Measurements from ENCODE around the gene MSH5.
A peak's percentile ranks its signal among the peaks of the same experiment; 100 is the strongest.
"Not testable (repeated sequence)": the region's sequence is repeated elsewhere in the genome, so short reads cannot be mapped to it uniquely, and the experiment has no call there.

MSH5 gene

DNA sequence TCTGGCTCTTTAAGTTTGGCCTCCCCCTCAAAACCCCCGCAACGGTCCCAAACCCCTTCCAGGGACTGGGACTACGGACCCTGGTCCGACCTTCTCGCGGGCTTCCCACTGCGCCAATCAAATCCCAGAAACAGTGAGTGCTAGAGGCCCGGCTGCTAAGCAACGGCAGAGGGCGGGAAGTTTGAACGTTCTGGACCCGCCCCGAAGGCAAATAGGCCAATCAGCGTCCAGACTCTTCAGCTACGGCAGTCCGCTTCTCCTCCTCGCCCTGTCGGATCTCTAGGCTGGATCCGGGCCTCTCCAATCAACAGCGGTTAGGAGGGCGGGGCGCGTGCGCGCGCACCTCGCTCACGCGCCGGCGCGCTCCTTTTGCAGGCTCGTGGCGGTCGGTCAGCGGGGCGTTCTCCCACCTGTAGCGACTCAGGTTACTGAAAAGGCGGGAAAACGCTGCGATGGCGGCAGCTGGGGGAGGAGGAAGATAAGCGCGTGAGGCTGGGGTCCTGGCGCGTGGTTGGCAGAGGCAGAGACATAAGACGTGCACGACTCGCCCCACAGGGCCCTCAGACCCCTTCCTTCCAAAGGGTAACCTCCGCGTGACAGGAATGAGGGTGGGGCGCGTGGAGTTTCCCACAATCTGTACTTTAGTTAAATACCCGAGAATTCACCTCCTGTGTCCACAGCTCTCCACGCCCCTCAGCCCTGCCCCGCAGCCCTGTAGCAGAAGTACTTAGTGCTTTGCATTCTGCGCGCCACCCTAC, at the start of gene MSH5:
MSH5 (plus strand) TSS at position 367 of the 758 bp plus-strand sequence. CDS start 462 bp downstream, outside the sequence.
- DNase-seq = peak; percentile 98

DNA sequence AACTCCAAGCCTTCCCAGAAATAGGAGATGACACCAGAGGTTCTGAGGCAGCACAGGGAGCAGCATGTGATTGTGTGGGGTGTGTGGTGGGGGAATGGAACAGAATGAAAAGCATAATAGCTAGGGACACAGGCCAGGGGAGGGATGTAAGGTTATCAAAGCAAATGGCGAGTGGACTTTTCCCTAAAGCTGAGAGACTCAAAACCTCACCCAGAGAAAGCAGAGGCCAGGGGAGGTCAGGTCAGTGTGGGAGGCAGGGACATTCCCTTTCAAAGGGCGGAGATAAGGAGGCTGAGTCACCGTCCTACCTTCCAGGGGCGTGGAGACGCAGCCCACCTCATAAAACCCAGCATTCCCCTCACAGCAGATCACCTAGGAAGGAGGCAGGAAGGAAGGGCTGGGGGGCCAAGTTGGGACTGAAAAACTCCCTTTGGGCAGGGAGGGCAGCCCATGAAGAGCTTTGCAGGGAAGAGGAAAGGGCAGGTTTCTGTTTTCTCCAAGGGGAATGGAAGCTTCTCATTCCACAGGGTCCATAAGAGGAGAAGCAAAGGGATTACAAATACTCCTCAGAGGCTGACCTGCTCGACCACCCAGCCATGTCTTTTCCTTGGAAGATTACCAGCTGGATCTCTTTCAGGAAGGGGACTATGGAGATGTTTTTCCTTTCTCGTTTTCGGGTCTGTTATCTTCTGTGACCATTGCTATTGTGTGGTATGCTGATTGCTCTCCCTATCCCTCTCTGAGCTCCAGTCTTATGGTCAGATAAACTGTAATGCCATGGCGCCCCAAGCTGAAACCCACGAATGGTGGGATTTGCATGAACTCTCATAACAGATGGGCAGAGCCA, 49.4 kb upstream of the MSH5 start:
- DNase-seq = no peak

DNA sequence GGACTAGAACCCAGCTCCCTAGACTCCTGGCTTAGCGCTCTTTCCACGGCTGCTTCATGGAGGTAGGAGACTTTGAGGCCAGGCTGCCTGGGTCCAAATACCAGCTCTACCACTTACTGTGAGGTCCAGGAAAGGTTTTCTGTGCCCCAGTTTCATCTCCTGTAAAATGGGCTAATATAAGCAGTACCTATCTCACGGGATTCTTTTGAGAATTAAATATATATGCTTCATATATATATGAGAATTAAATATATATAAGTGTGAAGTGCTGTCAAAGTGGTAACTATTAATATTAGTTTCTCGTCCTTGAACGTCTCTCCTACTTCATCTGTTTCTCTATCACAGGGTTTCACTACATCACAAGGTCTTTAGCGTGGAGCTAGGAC, 48.7 kb upstream of the MSH5 start:
- no peak for DNase-seq

DNA sequence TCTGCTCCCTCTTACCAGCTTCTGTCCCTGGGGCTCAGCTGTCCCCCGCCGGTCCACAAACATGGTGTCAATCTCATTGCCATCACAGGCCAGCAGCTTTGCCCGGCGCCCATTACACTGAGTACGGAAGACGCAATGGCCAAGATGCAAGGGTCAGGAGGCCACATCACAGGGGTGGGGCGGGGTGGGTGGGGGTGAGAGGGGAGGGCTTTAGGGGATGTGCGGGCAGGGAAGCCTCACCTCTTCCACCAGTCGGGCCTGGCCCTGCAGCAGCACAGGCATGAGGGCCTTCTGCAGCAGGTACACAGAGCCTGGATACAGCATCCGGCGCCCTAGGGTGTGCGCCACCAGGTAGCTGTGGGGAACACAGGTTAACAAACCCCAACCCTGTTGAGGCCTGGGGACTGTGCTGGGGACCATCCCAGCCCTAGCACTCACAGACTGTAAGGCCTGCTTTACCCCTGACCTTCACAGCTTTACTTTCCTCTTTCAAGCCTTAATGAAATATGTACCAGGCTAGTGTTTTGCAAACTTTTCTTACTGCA, 48.2 kb upstream of the MSH5 start:
- no peak for DNase-seq

DNA sequence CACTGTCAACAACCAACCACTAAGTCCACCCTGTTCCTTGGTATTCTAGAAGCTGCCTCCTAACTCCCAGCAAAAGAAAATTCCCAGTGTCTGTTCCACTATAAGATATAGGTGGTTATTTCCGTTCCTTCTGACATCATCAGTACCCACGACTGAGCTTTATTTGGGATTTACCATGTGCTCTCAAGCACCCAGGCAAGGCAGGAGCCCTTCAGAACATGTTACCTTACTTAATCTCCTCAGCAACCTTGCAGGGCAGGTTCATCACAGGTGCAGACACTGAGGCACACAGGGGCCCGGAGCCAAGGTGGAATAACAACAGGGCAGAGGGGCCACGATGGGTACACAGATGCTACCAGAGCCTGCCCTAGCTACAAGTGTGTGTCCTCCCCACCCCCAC, 47.5 kb upstream of the MSH5 start:
- DNase-seq = no peak

DNA sequence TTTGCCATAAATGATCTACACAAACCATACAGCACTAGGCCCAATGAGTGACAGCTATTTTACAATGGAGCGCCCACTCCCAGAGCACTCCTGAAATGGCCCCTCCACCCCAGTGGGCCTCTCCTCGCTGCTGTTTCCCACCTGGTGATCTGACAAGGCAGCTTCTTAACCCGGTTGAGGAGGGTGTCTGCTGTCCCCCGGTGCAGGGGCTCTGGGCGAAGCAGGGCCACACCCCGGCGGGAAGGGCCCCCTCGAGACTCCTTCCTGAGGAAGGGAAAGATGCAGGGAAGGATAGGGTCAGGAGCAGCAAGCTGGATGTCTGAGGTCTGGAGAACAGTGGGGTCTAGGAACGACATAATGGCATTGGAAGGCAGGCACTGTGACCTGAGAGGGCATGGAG, 46.9 kb upstream of the MSH5 start:
- no peak for DNase-seq

DNA sequence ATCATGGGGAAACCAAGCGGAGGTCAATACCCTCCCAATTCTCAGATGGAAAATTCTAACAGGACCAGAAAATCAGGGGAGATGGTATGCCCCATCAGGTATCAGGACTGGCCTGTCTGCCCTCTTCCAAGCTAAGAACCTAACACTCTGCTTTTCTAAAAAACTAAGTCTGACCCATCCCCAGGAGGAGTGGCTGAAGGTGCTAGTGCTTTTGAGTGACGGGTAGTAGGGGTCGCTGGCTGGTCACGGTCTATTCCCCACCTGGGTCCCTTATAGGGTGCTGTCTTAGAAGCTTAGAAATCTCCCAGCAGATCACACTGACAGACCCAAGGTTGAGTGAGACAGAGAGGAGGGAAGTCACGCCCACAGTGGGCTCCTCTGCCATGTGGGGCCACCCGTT, 46.3 kb upstream of the MSH5 start:
- no peak for DNase-seq

DNA sequence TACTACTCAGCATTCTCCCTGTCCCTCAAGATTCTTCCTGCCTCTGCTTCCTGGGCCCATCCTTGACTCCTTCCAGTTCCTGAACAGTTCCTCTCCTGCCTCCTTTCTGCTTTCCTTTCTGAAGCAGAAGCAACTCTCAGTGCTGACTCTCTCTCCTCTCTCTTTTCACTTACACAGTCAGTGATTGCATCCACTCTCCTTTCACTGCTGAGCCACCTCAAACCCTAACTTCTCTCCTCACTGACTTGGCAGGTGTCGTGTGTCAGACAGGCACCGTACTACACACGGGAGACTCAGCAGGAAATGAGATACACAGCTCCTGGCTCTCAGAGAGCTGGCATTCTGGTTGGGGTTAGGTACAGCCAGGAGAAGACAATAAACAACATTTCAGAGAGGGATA, 42.2 kb upstream of the MSH5 start:
- DNase-seq = no peak

DNA sequence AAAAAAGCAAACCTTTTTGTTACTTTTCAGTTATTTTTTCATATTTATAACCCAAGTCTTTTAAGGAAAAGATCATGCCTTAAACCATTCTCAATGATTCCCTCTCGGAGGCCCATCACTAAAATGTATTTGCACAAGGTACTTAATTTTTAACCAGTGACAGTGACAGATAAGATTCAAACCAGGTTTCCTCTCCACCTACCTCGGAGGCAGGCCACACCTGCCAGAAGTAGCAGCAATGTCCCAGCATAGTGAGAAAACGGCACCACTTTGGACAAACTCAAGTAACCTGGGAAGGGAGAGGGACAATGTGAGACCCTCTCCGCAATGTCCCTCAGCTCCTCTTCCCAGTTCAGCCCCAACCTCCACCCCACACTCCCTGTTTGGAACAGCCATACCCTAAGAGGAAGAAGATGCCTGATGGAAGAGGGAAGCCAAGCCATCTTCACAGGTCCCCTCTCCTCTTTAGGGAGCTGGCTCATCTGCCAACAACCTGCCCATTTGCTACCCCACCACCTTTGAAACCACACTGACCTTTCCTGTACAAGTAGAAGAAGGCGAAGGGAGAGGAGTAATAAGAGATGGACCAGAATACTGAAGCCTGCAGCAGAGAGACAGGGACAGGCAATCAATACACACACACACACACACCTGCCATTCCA, 38.9 kb upstream of the MSH5 start:
- DNase-seq = no peak

DNA sequence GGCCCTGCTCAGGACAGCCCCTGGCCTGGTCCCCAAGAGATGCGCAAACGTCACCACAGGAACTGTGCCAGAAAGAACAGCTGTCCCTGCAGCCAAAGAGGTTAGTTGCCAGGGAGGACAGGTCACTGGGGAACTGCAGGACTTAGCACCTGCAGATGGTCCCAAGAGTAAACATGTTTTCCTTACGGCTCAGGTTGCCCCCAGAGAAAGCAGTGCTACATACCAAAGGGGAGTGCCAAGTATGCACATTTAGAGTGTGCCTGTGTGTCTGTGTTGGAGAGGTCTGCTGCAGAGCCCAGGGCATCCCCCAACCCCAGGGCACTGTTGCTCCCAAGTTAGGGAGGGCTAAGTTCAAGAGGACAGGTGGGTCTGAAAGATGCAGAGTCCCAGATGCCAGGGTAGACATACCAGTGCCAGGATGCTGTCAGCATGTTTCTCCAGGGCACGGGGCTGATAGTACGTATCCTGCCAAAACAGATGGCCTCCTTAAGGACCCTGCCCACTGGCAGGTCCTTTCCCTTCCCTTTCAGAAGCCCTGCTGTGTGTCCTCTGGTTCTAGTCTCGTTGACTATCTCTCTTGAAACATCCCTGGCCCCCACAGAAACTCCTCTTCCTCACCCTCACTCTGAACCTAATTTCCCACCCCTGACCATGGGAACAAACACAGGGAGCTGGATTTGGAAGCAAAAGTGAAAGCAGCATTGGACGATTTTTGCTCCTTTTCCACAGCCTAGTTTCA, 38.0 kb upstream of the MSH5 start:
- no peak for DNase-seq

DNA sequence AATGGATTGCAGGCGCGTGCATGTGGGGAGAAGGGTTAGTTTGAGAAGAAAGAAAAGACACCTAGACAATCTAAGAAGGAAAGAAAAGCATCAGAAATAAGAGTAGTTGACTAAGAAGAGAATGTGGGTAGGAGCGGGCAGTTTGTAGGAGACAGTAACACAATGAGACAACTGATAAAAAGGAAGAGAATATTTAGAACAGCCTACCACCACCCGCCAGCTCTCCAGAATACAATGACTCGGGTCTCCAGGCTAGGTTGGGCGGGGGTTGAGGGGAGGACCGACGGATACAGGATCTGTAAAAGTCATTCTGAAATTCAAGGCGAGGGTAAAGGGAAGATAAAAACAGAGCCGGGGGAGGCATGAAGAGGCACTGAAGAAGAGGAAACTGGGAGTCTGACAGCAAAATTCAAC, 37.4 kb upstream of the MSH5 start:
- DNase-seq = no peak

DNA sequence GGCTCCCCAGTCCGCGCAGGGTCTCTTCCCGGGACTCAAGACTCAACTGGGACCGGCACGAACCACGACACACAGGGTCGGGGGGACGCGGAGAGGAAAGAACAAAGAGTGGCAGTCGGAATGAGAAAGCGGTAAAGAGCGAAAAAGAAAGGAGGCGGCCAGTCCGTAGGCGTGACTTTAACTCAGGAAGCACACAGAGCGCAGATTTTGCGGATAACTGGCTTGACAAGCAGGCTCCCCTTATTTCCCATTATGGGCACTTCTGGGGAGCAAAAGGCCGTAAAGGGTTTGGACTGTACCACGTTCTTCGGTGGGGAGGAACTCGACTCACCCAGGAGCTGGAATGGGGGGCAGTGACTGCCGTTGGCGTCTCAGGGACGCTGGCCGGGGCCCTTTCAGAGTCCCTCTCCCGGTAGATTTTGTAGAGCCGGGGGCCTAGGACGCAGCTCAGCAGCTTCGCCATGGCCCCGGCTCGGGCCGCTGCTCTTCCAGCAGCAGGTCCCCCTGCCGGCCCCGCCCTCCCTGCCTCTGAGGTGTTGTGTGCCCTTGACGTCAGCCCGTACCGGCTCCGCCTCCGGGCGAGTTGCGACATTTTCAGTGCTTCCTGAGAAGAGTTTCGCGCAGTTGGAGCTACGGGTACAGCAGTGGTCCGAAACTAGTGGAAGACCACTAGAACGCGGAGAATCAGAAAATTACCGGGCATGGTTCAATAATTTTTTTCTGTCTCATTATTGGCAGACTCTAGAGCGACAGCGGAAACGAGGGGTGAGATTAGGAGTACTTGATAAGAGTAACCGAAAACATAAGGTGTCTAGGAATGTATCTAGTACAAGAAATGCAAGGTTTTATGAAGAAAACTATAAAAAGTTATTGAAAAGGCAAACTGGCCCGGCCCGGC, 36.7 kb upstream of the MSH5 start, which contains the start of gene ABHD16A:
ABHD16A (minus strand) TSS at position 506 of the 898 bp plus-strand sequence; CDS start at position 463, 43 bp downstream.
- DNase-seq = peak; percentile 98

DNA sequence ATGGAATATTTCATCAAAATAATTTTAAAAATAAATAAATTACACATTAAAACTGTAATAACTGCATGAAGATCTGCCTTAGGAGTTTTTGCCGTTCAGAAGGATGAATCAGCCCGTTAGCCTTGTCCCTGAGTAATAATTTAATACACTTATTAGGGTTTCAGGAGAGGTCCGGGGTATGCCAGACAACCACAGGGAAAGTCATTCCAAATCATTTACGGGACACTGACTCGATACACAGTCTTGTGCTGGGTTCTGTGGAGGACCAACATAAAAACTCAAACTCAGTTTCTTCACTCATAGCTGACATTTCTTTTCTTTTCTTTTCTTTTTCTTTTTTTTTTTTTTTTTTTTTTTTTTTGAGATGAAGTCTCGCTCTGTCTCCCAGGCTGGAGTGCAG, 33.9 kb upstream of the MSH5 start:
- no peak for DNase-seq

DNA sequence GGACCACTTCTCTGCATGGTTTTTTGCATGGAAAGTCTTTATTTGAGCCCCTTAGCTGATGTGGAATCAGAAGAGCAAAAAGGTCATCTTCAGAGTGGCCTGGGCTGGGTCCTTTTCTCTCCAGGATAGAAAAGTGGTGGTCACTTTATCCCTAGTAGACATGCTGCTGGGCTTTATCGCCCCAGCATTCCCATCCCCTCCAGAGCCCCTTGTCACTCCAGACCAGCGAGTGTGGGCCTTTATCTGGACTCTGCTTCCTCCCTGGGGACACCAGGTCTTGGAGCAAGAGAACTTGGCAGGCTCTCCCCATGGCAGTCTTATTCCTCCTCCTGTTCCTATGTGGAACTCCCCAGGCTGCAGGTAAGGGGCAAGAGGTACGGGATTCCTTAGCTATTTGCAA, 33.2 kb upstream of the MSH5 start, which contains the start of gene LY6G6F:
LY6G6F (plus strand) TSS at position 268 of the 400 bp plus-strand sequence; CDS start at position 309, 41 bp downstream.
- no peak for DNase-seq

DNA sequence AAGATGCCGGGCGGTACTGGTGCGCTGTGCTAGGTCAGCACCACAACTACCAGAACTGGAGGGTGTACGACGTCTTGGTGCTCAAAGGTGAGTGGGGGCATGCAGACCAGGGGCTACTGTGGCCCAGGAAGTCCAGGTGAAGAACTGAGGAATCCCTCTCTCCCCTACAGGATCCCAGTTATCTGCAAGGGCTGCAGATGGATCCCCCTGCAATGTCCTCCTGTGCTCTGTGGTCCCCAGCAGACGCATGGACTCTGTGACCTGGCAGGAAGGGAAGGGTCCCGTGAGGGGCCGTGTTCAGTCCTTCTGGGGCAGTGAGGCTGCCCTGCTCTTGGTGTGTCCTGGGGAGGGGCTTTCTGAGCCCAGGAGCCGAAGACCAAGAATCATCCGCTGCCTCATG, 32.1 kb upstream of the MSH5 start:
- no peak for DNase-seq

DNA sequence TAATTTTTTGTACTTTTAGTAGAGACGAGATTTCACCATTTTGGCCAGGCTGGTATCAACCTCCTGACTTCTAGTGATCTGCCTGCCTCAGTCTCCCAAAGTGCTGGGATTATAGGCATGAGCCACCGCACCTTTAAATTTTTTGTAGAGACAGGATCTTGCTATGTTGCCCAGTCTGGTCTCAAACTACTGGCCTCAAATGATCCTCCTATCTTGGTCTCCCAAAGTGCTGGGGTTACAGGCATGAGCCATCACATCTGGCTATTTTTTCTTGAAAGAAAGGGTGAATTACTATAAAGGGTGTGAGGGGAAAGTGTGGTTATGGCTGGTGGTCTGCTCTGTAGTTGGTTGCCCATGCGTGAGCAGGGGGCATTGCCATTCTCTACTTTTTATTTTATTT, 31.6 kb upstream of the MSH5 start:
- no peak for DNase-seq

DNA sequence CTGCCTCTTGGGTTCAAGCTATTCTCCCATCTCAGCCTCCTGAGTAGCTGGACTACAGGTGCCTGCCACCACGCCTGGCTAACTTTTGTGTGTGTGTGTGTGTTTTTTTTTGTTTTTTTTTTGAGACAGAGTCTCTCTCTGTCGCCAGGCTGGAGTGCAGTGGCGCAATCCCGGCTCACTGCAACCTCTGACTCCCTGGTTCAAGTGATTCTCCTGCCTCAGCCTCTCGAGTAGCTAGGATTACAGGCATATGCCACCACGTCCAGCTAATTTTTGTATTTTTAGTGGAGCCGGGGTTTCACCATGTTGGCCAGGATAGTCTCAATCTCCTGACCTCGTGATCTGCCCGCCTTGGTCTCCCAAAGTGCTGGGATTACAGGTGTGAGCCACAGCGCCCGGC, 30.6 kb upstream of the MSH5 start:
- not testable (repeated sequence) for DNase-seq

DNA sequence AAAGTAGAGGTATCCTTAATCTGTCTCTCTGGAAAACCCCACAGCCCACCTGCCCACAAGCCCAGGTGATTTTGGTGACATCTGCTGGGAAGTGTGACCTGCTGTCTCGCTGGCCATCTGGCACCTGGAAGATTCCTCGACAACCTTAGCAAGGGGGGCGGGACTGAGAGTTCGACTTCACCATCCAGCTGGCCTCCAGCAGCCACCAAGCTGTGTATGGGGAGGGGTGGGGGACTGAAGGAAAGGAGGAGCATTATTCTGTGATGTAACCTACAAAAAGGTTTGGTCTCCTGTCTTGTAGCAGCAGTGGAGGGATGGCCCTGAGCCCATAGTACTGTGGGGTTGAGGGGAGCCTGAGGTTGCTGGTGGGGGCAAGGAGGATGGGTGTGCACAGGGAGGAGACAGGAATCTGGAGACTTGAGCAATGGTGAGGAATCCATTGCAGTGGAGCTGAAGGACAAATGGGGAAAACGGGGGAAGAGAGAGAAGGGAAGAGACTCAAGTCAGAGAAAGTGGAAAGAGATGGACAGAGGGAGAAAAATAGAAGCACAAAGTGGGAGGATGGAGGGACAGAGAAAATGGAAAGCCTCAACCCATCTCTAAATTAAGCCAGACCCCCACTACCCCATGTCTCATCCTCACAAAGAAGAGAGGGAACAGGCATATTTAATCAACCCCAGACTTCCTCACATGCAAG, 29.1 kb upstream of the MSH5 start:
- DNase-seq = no peak

DNA sequence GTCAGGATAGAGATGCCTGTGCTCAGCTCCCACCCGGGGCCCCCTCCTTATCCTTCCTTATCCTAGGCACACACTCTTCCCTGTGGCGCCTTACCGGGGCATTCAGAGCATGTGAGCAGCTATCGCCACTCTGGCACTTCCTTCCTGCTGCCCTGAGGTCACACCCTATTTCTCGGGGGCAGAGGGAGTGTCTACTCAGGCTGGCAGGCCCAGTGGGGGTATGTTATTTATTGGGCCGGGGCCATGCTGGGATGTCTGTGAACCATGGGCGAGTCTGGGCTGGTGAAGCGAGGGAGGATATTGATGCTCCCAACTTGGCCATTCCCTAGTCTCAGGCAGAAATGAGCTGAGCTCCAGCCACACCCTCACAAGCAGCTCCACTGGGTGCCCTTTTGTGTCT, 28.6 kb upstream of the MSH5 start:
- DNase-seq = no peak

DNA sequence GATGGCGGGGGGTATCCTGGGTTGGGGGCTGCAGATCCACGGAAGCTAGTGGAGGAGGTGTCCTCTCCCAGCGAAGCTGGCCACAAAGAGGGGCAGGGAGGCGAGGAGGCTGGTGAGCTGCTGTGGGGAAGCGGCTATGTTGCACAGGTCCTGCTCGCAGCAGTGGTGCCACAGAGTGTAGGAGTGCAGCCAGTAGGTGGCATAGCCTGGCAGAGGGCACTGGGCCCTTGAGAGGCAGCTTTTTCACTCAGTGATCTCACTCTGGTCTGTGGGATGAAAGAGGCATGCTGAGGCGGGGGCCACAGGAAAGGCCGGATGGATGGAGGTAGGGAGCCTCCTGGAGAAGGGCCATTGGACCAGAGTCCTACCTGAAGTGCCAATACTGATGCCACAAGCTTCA, 27.5 kb upstream of the MSH5 start:
- DNase-seq = no peak

DNA sequence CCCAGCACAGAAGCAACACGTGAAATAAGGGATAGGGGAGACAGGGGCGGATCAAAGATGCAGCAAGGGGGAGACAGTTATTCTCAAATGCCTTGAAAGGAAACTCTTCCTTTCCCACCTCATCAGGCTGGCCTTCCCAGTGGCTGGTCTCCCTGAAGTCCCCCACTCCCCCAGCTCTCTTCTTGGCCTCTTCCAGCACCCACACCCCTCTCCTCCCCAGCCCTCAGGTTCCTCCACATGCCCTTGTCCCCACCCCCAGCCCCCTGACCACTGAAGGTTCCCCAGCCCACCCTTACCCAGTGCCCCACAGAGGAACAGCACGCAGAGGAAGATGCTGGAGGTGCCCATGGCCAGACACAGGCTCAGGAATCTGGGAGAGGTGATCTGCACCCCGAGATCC, 26.3 kb upstream of the MSH5 start:
- DNase-seq = no peak

Data from CD4-positive, alpha-beta T cell treated with Interleukin-15 for 1 hour (primary cell).